Ishikawa (cell line): ENCODE measurements around the gene ZFP91.

Source experiments
- CEBPB ChIP-seq: IDR thresholded peaks from 2 replicates; pipeline ENCODE4 v1.6.1; 2012
- CREB1 ChIP-seq: IDR thresholded peaks from 2 replicates; pipeline ENCODE4 v1.6.1; 2012; ENCODE audit warnings: low read depth
- EGR1 ChIP-seq: IDR thresholded peaks from 2 replicates; pipeline ENCODE4 v1.6.1; 2012
- EP300 ChIP-seq: IDR thresholded peaks from 2 replicates; pipeline ENCODE4 v1.6.1; 2012; ENCODE audit warnings: borderline replicate concordance
- FOXM1 ChIP-seq: IDR thresholded peaks from 2 replicates; pipeline ENCODE4 v1.6.1; 2012; ENCODE audit warnings: low read depth, borderline replicate concordance
- MAX ChIP-seq: IDR thresholded peaks from 2 replicates; pipeline ENCODE4 v1.6.1; 2012
- NFIC ChIP-seq: IDR thresholded peaks from 2 replicates; pipeline ENCODE4 v1.6.1; 2012
- RAD21 ChIP-seq: IDR thresholded peaks from 2 replicates; pipeline ENCODE4 v1.6.1; 2012; ENCODE audit warnings: low read depth
- REST ChIP-seq: IDR thresholded peaks from 2 replicates; pipeline ENCODE4 v1.6.1; 2012; ENCODE audit warnings: low read depth, mild to moderate bottlenecking
- TAF1 ChIP-seq: IDR thresholded peaks from 2 replicates; pipeline ENCODE4 v1.6.1; 2012; ENCODE audit warnings: low read depth, mild to moderate bottlenecking
- TCF12 ChIP-seq: IDR thresholded peaks from 2 replicates; pipeline ENCODE4 v1.6.1; 2012; ENCODE audit warnings: low read depth
- TEAD4 ChIP-seq: IDR thresholded peaks from 2 replicates; pipeline ENCODE4 v1.6.1; 2012
- YY1 ChIP-seq: IDR thresholded peaks from 2 replicates; pipeline ENCODE4 v1.6.1; 2012; ENCODE audit warnings: low read depth
- ZBTB7A ChIP-seq: IDR thresholded peaks from 2 replicates; pipeline ENCODE4 v1.6.1; 2012; ENCODE audit warnings: low read depth
- TF ChIP-seq, protein P1 (sequence below): IDR thresholded peaks from 2 replicates; pipeline ENCODE4 v1.6.1; 2012

ZFP91 gene

DNA sequence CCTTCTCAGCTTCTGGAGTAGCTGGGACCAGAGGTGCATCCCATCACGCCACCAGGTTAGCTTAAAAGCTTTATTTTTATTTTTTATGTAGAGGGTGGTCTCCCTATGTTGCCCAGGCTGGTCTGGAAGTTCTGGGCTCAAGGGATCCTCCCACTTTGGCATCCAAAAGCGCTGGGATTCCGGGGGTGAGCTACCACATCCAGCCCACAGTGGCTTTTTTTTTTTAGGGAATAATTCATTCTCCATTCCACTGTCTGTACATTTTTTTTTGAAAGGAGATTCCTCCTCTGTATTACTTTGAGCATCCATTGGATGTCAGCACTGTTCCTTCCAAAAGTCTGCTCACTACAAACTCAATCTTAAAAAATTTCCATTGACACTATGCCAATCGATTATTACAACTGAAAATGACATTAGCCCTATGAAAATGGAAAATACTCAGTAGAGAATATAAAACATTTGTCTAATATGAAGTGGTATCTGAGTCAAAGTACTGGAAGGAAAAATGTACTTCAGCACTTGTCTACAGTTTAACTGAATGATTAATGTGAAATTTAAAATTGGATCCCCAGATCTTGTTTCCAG, 1.9 kb upstream of the ZFP91 start:
- TF ChIP-seq, protein P1, sequence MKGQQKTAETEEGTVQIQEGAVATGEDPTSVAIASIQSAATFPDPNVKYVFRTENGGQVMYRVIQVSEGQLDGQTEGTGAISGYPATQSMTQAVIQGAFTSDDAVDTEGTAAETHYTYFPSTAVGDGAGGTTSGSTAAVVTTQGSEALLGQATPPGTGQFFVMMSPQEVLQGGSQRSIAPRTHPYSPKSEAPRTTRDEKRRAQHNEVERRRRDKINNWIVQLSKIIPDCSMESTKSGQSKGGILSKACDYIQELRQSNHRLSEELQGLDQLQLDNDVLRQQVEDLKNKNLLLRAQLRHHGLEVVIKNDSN, result no peak
- TF ChIP-seq RAD21, result peak; percentile 9; the same call in 1 of the 2 replicates

GRCh38 chr11:58577555-58578135, 1.2 kb upstream of the ZFP91 start:
- no peak for TF ChIP-seq REST
- no peak for TF ChIP-seq EGR1
- TF ChIP-seq MAX, result no peak
- TF ChIP-seq CREB1, result no peak
- no peak for TF ChIP-seq EP300
- no peak for TF ChIP-seq CEBPB
- no peak for TF ChIP-seq YY1
- TF ChIP-seq, protein P1, result peak; percentile 64
- TF ChIP-seq RAD21, result no peak
- no peak for TF ChIP-seq TEAD4
- no peak for TF ChIP-seq ZBTB7A
- TF ChIP-seq TCF12, result no peak
- peak; percentile 52; the same call in 1 of the 2 replicates for TF ChIP-seq TAF1
- no peak for TF ChIP-seq FOXM1
- TF ChIP-seq NFIC, result peak; percentile 41; the same call in 1 of the 2 replicates

GRCh38 chr11:58578136-58578634, 678 bp upstream of the ZFP91 start:
- TF ChIP-seq TCF12 (peak; percentile 63; the same call in 1 of the 2 replicates), ZBTB7A (no peak), EGR1 (no peak), REST (no peak), MAX (peak; percentile 72), YY1 (peak; percentile 88), TEAD4 (no peak; the same call in 1 of the 2 replicates), TAF1 (0 out of 2 replicates have a peak, but pooled peaks have one; percentile 31), CREB1 (peak; percentile 65)

GRCh38 chr11:58579192-58580129, 598 bp downstream of the ZFP91 start:
- TF ChIP-seq YY1, result no peak
- no peak for TF ChIP-seq REST
- TF ChIP-seq, protein P1, result peak; percentile 96
- no peak for TF ChIP-seq CREB1
- TF ChIP-seq EGR1, result no peak
- no peak for TF ChIP-seq RAD21
- TF ChIP-seq TAF1, result no peak
- peak; percentile 22; the same call in 1 of the 2 replicates for TF ChIP-seq CEBPB
- TF ChIP-seq EP300, result no peak
- no peak for TF ChIP-seq TEAD4
- no peak for TF ChIP-seq NFIC
- TF ChIP-seq FOXM1, result no peak
- TF ChIP-seq TCF12, result peak; percentile 50; the same call in 1 of the 2 replicates
- peak; percentile 75 for TF ChIP-seq ZBTB7A
- TF ChIP-seq MAX, result peak; percentile 95
